DOHH2 (cell line): ENCODE results near the gene SEMG1.

Source experiments
- H3F3A ChIP-seq: fragments of 200-600 bp; sonication (generic), shearing (Covaris generic); 2 replicates; pipeline ENCODE4 v1.6.0; 2016; ENCODE audit warnings: antibody characterized with exemption, mild to moderate bottlenecking; ENCODE audit not compliant: control insufficient read depth, insufficient read depth
- H3K27ac ChIP-seq: fragments of 200-600 bp; sonication (generic); 2 replicates; pipeline ENCODE4 v1.5.1; 2014; ENCODE audit warnings: low read depth, mild to moderate bottlenecking, low read length, moderate library complexity
- H3K27me3 ChIP-seq: fragments of 200-600 bp; sonication (generic); 2 replicates; pipeline ENCODE4 v1.6.1; 2014; ENCODE audit warnings: mild to moderate bottlenecking, low read length, mixed read lengths; ENCODE audit not compliant: control insufficient read depth
- H3K36me3 ChIP-seq: fragments of 200-600 bp; sonication (generic); 2 replicates; pipeline ENCODE4 v1.6.1; 2014; ENCODE audit warnings: mild to moderate bottlenecking, low read length, moderate library complexity, mixed read lengths; ENCODE audit not compliant: control insufficient read depth
- H3K4me1 ChIP-seq: fragments of 200-600 bp; sonication (generic); 2 replicates; pipeline ENCODE4 v1.6.1; 2014; ENCODE audit warnings: mild to moderate bottlenecking, low read length, mixed read lengths; ENCODE audit not compliant: control insufficient read depth
- H3K4me2 ChIP-seq: fragments of 200-600 bp; sonication (generic); 2 replicates; pipeline ENCODE4 v1.6.0; 2014; ENCODE audit warnings: mild to moderate bottlenecking, low read length, moderate library complexity
- H3K4me3 ChIP-seq: fragments of 200-600 bp; sonication (generic); 2 replicates; pipeline ENCODE4 v1.5.1; 2014; ENCODE audit warnings: mild to moderate bottlenecking, low read length, mixed read lengths
- H3K79me2 ChIP-seq: fragments of 200-600 bp; sonication (generic); 2 replicates; pipeline ENCODE4 v1.6.1; 2014; ENCODE audit warnings: mild to moderate bottlenecking, low read length, mixed read lengths; ENCODE audit not compliant: control insufficient read depth
- H3K9me2 ChIP-seq: fragments of 200-600 bp; sonication (generic); replicated peaks from 2 replicates; pipeline ENCODE4 v1.6.1; 2014; ENCODE audit warnings: mild to moderate bottlenecking, low read length, mixed read lengths; ENCODE audit not compliant: control insufficient read depth
- H3K9me3 ChIP-seq: fragments of 200-600 bp; sonication (generic); 2 replicates; pipeline ENCODE4 v1.6.1; 2014; ENCODE audit warnings: antibody characterized with exemption, low read length, mixed read lengths; ENCODE audit not compliant: control insufficient read depth, insufficient read depth
- H4K20me1 ChIP-seq: fragments of 200-600 bp; sonication (generic); 2 replicates; pipeline ENCODE4 v1.6.0; 2014; ENCODE audit warnings: low read depth, mild to moderate bottlenecking, antibody characterized with exemption, low read length, moderate library complexity; ENCODE audit not compliant: control insufficient read depth, insufficient read depth
- CTCF ChIP-seq: fragments of 200-600 bp; sonication (generic); IDR thresholded peaks from one replicate; pipeline ENCODE4 v1.5.1; 2014; ENCODE audit warnings: antibody characterized with exemption, mild to moderate bottlenecking, low read depth, low read length; ENCODE audit not compliant: poor library complexity, severe bottlenecking
- EZH2phosphoT487 ChIP-seq: fragments of 200-600 bp; sonication (generic); IDR thresholded peaks from 2 replicates; pipeline ENCODE4 v1.6.1; 2017; ENCODE audit warnings: borderline replicate concordance, mild to moderate bottlenecking, antibody characterized with exemption, low read length, moderate library complexity, mixed read lengths

SEMG1 gene

GRCh38 chr20:45235995-45236394, 29.2 kb downstream of the SEMG1 start:
- Histone ChIP-seq H3F3A (no peaks in the 10 kb centered on the region), H4K20me1 (no peaks in the 10 kb centered on the region), H3K9me3 (no peaks in the 10 kb centered on the region), H3K4me1 (no peaks in the 10 kb centered on the region), H3K79me2 (no peaks in the 10 kb centered on the region), H3K4me2 (no peak overlapping the region), H3K36me3 (no peaks in the 10 kb centered on the region), H3K27ac (no peak overlapping the region), H3K9me2 (no peaks in the 10 kb centered on the region), H3K27me3 (peaks cover 12% of the 10 kb centered on the region; the same call in 1 of the 2 replicates), H3K4me3 (no peak overlapping the region)
- TF ChIP-seq CTCF (peak; percentile 62), EZH2phosphoT487 (no peak)

- Histone ChIP-seq H3K36me3 (no peaks in the 10 kb centered on the region), H3K27me3 (peaks cover 15% of the 10 kb centered on the region; the same call in 1 of the 2 replicates), H3F3A (no peaks in the 10 kb centered on the region), H3K9me2 (no peaks in the 10 kb centered on the region), H3K27ac (no peak overlapping the region), H3K4me2 (no peak overlapping the region), H3K4me3 (no peak overlapping the region), H3K4me1 (no peaks in the 10 kb centered on the region), H4K20me1 (no peaks in the 10 kb centered on the region), H3K9me3 (no peaks in the 10 kb centered on the region), H3K79me2 (no peaks in the 10 kb centered on the region)
- TF ChIP-seq CTCF, result no peak
- no peak for TF ChIP-seq EZH2phosphoT487
These were observed 31.3 kb downstream of the SEMG1 start for GRCh38 chr20:45238139-45238538.

- Histone ChIP-seq H3K4me1 (no peaks in the 10 kb centered on the region), H3F3A (no peaks in the 10 kb centered on the region), H3K9me3 (no peaks in the 10 kb centered on the region), H3K4me3 (no peak overlapping the region), H3K4me2 (no peak overlapping the region), H3K36me3 (no peaks in the 10 kb centered on the region), H3K27me3 (peaks cover 48% of the 10 kb centered on the region), H3K9me2 (no peaks in the 10 kb centered on the region), H3K27ac (no peak overlapping the region), H4K20me1 (no peaks in the 10 kb centered on the region), H3K79me2 (no peaks in the 10 kb centered on the region)
- no peak for TF ChIP-seq EZH2phosphoT487
- TF ChIP-seq CTCF, result no peak
These were observed 39.3 kb downstream of the SEMG1 start for GRCh38 chr20:45246109-45246508.

GRCh38 chr20:45247865-45248264, 41.0 kb downstream of the SEMG1 start:
- no peaks in the 10 kb centered on the region for H3K9me3 ChIP-seq
- no peak for TF ChIP-seq CTCF
- no peak for TF ChIP-seq EZH2phosphoT487
- no peak overlapping the region for H3K4me2 ChIP-seq
- no peak overlapping the region for H3K4me3 ChIP-seq
- H3K4me1 ChIP-seq, result no peaks in the 10 kb centered on the region
- H4K20me1 ChIP-seq, result no peaks in the 10 kb centered on the region
- H3F3A ChIP-seq, result no peaks in the 10 kb centered on the region
- peaks cover 54% of the 10 kb centered on the region for H3K27me3 ChIP-seq
- no peak overlapping the region for H3K27ac ChIP-seq
- H3K9me2 ChIP-seq, result no peaks in the 10 kb centered on the region
- H3K79me2 ChIP-seq, result no peaks in the 10 kb centered on the region
- H3K36me3 ChIP-seq, result no peaks in the 10 kb centered on the region
